ENCODE results near the gene FNDC10.

The FNDC10 gene

GRCh38 chr1:1627829-1628753 lies 28.2 kb upstream of the FNDC10 start:
- peaks cover 10 to 11% of the 10 kb centered on the region in 2 donors for H3K4me1 ChIP-seq (ENCODE audit: control insufficient read depth in 2 of 2, insufficient read depth in 2 of 2, low read length in 2 of 2)

DNA sequence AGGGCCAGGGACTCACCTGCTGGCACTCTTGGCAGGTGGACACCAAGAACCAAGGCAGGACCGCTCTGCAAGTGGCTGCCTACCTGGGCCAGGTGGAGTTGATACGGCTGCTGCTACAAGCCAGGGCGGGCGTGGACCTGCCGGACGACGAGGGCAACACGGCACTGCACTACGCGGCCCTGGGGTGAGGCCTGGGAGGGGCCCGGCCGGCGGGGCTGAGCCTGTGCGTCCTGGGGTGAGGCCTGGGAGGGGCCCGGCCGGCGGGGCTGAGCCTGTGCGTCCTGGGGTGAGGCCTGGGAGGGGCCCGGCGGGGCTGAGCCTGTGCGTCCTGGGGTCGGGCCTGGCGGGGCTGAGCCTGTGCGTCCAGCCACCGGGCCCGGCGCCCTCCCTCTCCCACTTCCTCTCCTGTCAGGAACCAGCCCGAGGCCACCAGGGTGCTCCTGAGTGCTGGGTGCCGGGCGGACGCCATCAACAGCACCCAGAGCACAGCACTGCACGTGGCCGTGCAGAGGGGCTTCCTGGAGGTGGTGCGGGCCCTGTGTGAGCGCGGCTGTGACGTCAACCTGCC lies 27.4 kb upstream of the FNDC10 start:
- H3K27me3 ChIP-seq (ENCODE audit: control insufficient read depth in 2 of 2, insufficient read depth in 2 of 2, low read length in 2 of 2), result peaks cover 2 to 3% of the 10 kb centered on the region in 2 donors
- H3K9me3 ChIP-seq (ENCODE audit: control insufficient read depth in 2 of 2, low read length in 2 of 2), result no peaks in the 10 kb centered on the region
- no peaks in the 10 kb centered on the region for H3K36me3 ChIP-seq (ENCODE audit: control insufficient read depth in 2 of 2, insufficient read depth in 2 of 2, low read length in 2 of 2)
- H3K4me1 ChIP-seq (ENCODE audit: control insufficient read depth in 2 of 2, insufficient read depth in 2 of 2, low read length in 2 of 2), result peaks cover 10 to 11% of the 10 kb centered on the region in 2 donors
- peak overlapping the region; percentile 81 to 88 for H3K27ac ChIP-seq (ENCODE audit: low read depth in 2 of 2, low read length in 2 of 2)
- peak overlapping the region in 1 of 2 donors; percentile 33 for H3K4me3 ChIP-seq (ENCODE audit: low read length in 2 of 2)
- peak overlapping the region; percentile 17 to 74 for H3K9ac ChIP-seq (ENCODE audit: low read depth in 1 of 2, low read length in 2 of 2)

More at GRCh38 chr1:1627829-1628753, 28.2 kb upstream of the FNDC10 start:
- Histone ChIP-seq H3K9me3 (ENCODE audit: control insufficient read depth in 2 of 2, low read length in 2 of 2) (no peaks in the 10 kb centered on the region), H3K9ac (ENCODE audit: low read depth in 1 of 2, low read length in 2 of 2) (peak overlapping the region; percentile 17 to 67), H3K36me3 (ENCODE audit: control insufficient read depth in 2 of 2, insufficient read depth in 2 of 2, low read length in 2 of 2) (no peaks in the 10 kb centered on the region), H3K4me3 (ENCODE audit: low read length in 2 of 2) (peak overlapping the region in 1 of 2 donors; percentile 33), H3K27ac (ENCODE audit: low read depth in 2 of 2, low read length in 2 of 2) (peak overlapping the region; percentile 78 to 79), H3K27me3 (ENCODE audit: control insufficient read depth in 2 of 2, insufficient read depth in 2 of 2, low read length in 2 of 2) (peaks cover 2 to 3% of the 10 kb centered on the region in 2 donors)

DNA sequence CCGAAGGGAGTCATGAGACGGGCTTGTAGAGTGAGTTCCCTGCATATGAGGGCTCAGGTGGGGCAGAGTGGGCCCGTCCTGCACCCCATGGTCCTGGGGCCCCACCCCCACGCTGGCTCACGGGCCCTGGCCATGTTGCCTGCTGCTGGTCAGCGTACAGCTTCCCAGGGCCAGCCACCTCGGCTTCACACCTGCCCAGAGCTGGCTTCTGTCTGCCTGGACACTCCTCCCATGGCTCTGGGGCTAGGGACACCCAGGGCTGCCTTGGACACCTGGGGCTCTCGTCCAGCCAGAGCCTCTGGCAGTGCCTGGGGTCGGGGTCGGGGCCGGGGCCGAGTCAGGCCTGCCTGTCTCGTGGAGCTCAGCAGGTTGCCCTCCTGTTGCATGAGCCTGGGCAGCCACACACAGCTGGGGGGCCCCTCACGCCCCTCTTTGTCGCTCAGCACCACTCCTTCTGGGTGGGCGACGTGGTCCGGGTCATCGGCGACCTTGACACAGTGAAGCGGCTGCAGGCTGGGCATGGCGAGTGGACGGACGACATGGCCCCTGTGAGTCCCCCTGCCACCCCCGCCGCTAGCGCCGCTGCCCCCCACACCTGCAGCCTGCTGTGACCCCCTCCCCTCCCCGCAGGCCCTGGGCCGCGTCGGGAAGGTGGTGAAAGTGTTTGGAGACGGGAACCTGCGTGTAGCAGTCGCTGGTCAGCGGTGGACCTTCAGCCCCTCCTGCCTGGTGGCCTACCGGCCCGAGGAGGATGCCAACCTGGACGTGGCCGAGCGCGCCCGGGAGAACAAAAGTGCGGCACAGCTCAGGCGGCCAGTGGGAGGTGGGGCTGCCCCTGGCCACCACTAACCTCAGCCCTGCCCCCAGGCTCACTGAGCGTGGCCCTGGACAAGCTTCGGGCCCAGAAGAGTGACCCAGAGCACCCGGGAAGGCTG lies 26.5 kb upstream of the FNDC10 start:
- no peaks in the 10 kb centered on the region for H3K9me3 ChIP-seq (ENCODE audit: control insufficient read depth in 2 of 2, low read length in 2 of 2)
- peaks cover 0 to 3% of the 10 kb centered on the region in 2 donors for H3K27me3 ChIP-seq (ENCODE audit: control insufficient read depth in 2 of 2, insufficient read depth in 2 of 2, low read length in 2 of 2)
- H3K9ac ChIP-seq (ENCODE audit: low read depth in 1 of 2, low read length in 2 of 2), result peak overlapping the region in 1 of 2 donors; percentile 74
- H3K36me3 ChIP-seq (ENCODE audit: control insufficient read depth in 2 of 2, insufficient read depth in 2 of 2, low read length in 2 of 2), result no peaks in the 10 kb centered on the region
- H3K27ac ChIP-seq (ENCODE audit: low read depth in 2 of 2, low read length in 2 of 2), result peak overlapping the region; percentile 81 to 88
- peaks cover 8 to 11% of the 10 kb centered on the region in 2 donors for H3K4me1 ChIP-seq (ENCODE audit: control insufficient read depth in 2 of 2, insufficient read depth in 2 of 2, low read length in 2 of 2)
- no peak overlapping the region for H3K4me3 ChIP-seq (ENCODE audit: low read length in 2 of 2)

- no peak overlapping the region for H3K27ac ChIP-seq (ENCODE audit: low read depth in 2 of 2, low read length in 2 of 2)
- peaks cover 8 to 11% of the 10 kb centered on the region in 2 donors for H3K4me1 ChIP-seq (ENCODE audit: control insufficient read depth in 2 of 2, insufficient read depth in 2 of 2, low read length in 2 of 2)
- no peaks in the 10 kb centered on the region for H3K27me3 ChIP-seq (ENCODE audit: control insufficient read depth in 2 of 2, insufficient read depth in 2 of 2, low read length in 2 of 2)
- H3K36me3 ChIP-seq (ENCODE audit: control insufficient read depth in 2 of 2, insufficient read depth in 2 of 2, low read length in 2 of 2), result no peaks in the 10 kb centered on the region
- no peaks in the 10 kb centered on the region for H3K9me3 ChIP-seq (ENCODE audit: control insufficient read depth in 2 of 2, low read length in 2 of 2)
- H3K9ac ChIP-seq (ENCODE audit: low read depth in 1 of 2, low read length in 2 of 2), result no peak overlapping the region
- H3K4me3 ChIP-seq (ENCODE audit: low read length in 2 of 2), result no peak overlapping the region
Observed at GRCh38 chr1:1625824-1626206, 25.9 kb upstream of the FNDC10 start.

GRCh38 chr1:1625404-1625775 lies 25.5 kb upstream of the FNDC10 start:
- Histone ChIP-seq H3K9me3 (ENCODE audit: control insufficient read depth in 2 of 2, low read length in 2 of 2) (no peaks in the 10 kb centered on the region), H3K27ac (ENCODE audit: low read depth in 2 of 2, low read length in 2 of 2) (no peak overlapping the region), H3K9ac (ENCODE audit: low read depth in 1 of 2, low read length in 2 of 2) (no peak overlapping the region), H3K4me1 (ENCODE audit: control insufficient read depth in 2 of 2, insufficient read depth in 2 of 2, low read length in 2 of 2) (peaks cover 8 to 11% of the 10 kb centered on the region in 2 donors), H3K36me3 (ENCODE audit: control insufficient read depth in 2 of 2, insufficient read depth in 2 of 2, low read length in 2 of 2) (no peaks in the 10 kb centered on the region), H3K27me3 (ENCODE audit: control insufficient read depth in 2 of 2, insufficient read depth in 2 of 2, low read length in 2 of 2) (no peaks in the 10 kb centered on the region), H3K4me3 (ENCODE audit: low read length in 2 of 2) (no peak overlapping the region)

GRCh38 chr1:1624443-1625403 lies 24.8 kb upstream of the FNDC10 start:
- Histone ChIP-seq H3K4me1 (ENCODE audit: control insufficient read depth in 2 of 2, insufficient read depth in 2 of 2, low read length in 2 of 2) (peaks cover 8 to 11% of the 10 kb centered on the region in 2 donors), H3K4me3 (ENCODE audit: low read length in 2 of 2) (no peak overlapping the region), H3K36me3 (ENCODE audit: control insufficient read depth in 2 of 2, insufficient read depth in 2 of 2, low read length in 2 of 2) (no peaks in the 10 kb centered on the region), H3K27me3 (ENCODE audit: control insufficient read depth in 2 of 2, insufficient read depth in 2 of 2, low read length in 2 of 2) (no peaks in the 10 kb centered on the region), H3K27ac (ENCODE audit: low read depth in 2 of 2, low read length in 2 of 2) (no peak overlapping the region), H3K9ac (ENCODE audit: low read depth in 1 of 2, low read length in 2 of 2) (no peak overlapping the region), H3K9me3 (ENCODE audit: control insufficient read depth in 2 of 2, low read length in 2 of 2) (no peaks in the 10 kb centered on the region)

- H3K27ac ChIP-seq (ENCODE audit: low read depth in 2 of 2, low read length in 2 of 2), result no peak overlapping the region
- no peaks in the 10 kb centered on the region for H3K9me3 ChIP-seq (ENCODE audit: control insufficient read depth in 2 of 2, low read length in 2 of 2)
- H3K4me3 ChIP-seq (ENCODE audit: low read length in 2 of 2), result no peak overlapping the region
- no peaks in the 10 kb centered on the region for H3K27me3 ChIP-seq (ENCODE audit: control insufficient read depth in 2 of 2, insufficient read depth in 2 of 2, low read length in 2 of 2)
- no peak overlapping the region for H3K9ac ChIP-seq (ENCODE audit: low read depth in 1 of 2, low read length in 2 of 2)
- H3K36me3 ChIP-seq (ENCODE audit: control insufficient read depth in 2 of 2, insufficient read depth in 2 of 2, low read length in 2 of 2), result no peaks in the 10 kb centered on the region
- peaks cover 8 to 11% of the 10 kb centered on the region in 2 donors for H3K4me1 ChIP-seq (ENCODE audit: control insufficient read depth in 2 of 2, insufficient read depth in 2 of 2, low read length in 2 of 2)
Observed at GRCh38 chr1:1623631-1624442, 23.9 kb upstream of the FNDC10 start.

GRCh38 chr1:1623181-1623630 lies 23.3 kb upstream of the FNDC10 start:
- H3K27ac ChIP-seq (ENCODE audit: low read depth in 2 of 2, low read length in 2 of 2), result no peak overlapping the region
- peaks cover 8 to 11% of the 10 kb centered on the region in 2 donors for H3K4me1 ChIP-seq (ENCODE audit: control insufficient read depth in 2 of 2, insufficient read depth in 2 of 2, low read length in 2 of 2)
- H3K4me3 ChIP-seq (ENCODE audit: low read length in 2 of 2), result no peak overlapping the region
- H3K27me3 ChIP-seq (ENCODE audit: control insufficient read depth in 2 of 2, insufficient read depth in 2 of 2, low read length in 2 of 2), result no peaks in the 10 kb centered on the region
- H3K9ac ChIP-seq (ENCODE audit: low read depth in 1 of 2, low read length in 2 of 2), result no peak overlapping the region
- no peaks in the 10 kb centered on the region for H3K36me3 ChIP-seq (ENCODE audit: control insufficient read depth in 2 of 2, insufficient read depth in 2 of 2, low read length in 2 of 2)
- no peaks in the 10 kb centered on the region for H3K9me3 ChIP-seq (ENCODE audit: control insufficient read depth in 2 of 2, low read length in 2 of 2)

All from mucosa of rectum (tissue), 2 donors.